MM.1S (cell line): ENCODE data around the gene FGD6.

ENCODE experiments used
- DNase-seq: peaks from one replicate; pipeline ENCODE4 v3.0.0-alpha.2; 2015
- H2AFZ ChIP-seq: fragments of 300-600 bp; sonication (generic); 2 replicates; pipeline ENCODE4 v1.6.0; 2016; ENCODE audit warnings: antibody characterized with exemption, low read length
- H3F3A ChIP-seq: fragments of 300-600 bp; sonication (generic); 2 replicates; pipeline ENCODE4 v1.6.1; 2016; ENCODE audit warnings: mild to moderate bottlenecking, antibody characterized with exemption, low read length, moderate library complexity, mixed read lengths; ENCODE audit not compliant: insufficient read depth
- H3K27ac ChIP-seq: fragments of 300-600 bp; sonication (generic); 2 replicates; pipeline ENCODE4 v1.5.1; 2016; ENCODE audit warnings: mild to moderate bottlenecking, low read length
- H3K27me3 ChIP-seq: fragments of 300-600 bp; sonication (generic); replicated peaks from 2 replicates; pipeline ENCODE4 v1.6.0; 2016; ENCODE audit warnings: low read length; ENCODE audit not compliant: insufficient read depth
- H3K36me3 ChIP-seq: fragments of 300-600 bp; sonication (generic); replicated peaks from 2 replicates; pipeline ENCODE4 v1.6.1; 2016; ENCODE audit warnings: mild to moderate bottlenecking, low read length, mixed read lengths; ENCODE audit not compliant: insufficient read depth
- H3K4me1 ChIP-seq: fragments of 300-600 bp; sonication (generic); 2 replicates; pipeline ENCODE4 v1.6.1; 2016; ENCODE audit warnings: low read length, mixed read lengths
- H3K4me2 ChIP-seq: fragments of 300-600 bp; sonication (generic); 2 replicates; pipeline ENCODE4 v1.6.0; 2016; ENCODE audit warnings: low read depth, low read length
- H3K4me3 ChIP-seq: fragments of 300-600 bp; sonication (generic); 2 replicates; pipeline ENCODE4 v1.5.1; 2016; ENCODE audit warnings: low read length, mixed read lengths
- H3K79me2 ChIP-seq: fragments of 300-600 bp; sonication (generic); 2 replicates; pipeline ENCODE4 v1.6.1; 2016; ENCODE audit warnings: mixed run types, low read length, mixed read lengths
- H3K9ac ChIP-seq: fragments of 300-600 bp; sonication (generic); 2 replicates; pipeline ENCODE4 v1.6.1; 2016; ENCODE audit warnings: low read length, mixed read lengths
- H3K9me2 ChIP-seq: fragments of 300-600 bp; sonication (generic); replicated peaks from 2 replicates; pipeline ENCODE4 v1.6.1; 2016; ENCODE audit warnings: mild to moderate bottlenecking, low read length, mixed read lengths; ENCODE audit not compliant: insufficient read depth
- H3K9me3 ChIP-seq: fragments of 300-600 bp; sonication (generic); replicated peaks from 2 replicates; pipeline ENCODE4 v1.6.1; 2016; ENCODE audit warnings: mild to moderate bottlenecking, low read length, mixed read lengths; ENCODE audit not compliant: insufficient read depth
- H4K20me1 ChIP-seq: fragments of 300-600 bp; sonication (generic); 2 replicates; pipeline ENCODE4 v1.6.1; 2016; ENCODE audit warnings: mild to moderate bottlenecking, low read length, moderate library complexity, mixed read lengths; ENCODE audit not compliant: insufficient read depth
- CTCF ChIP-seq: fragments of 300-600 bp; sonication (generic); IDR thresholded peaks from 2 replicates; pipeline ENCODE4 v1.5.1; 2016; ENCODE audit warnings: antibody characterized with exemption, low read length, mixed read lengths
- EZH2 ChIP-seq: fragments of 300-600 bp; sonication (generic); optimal IDR thresholded peaks from 2 replicates; pipeline ENCODE3; 2017; ENCODE audit warnings: low read depth, mild to moderate bottlenecking, antibody characterized with exemption, low read length, mixed read lengths
- EZH2phosphoT487 ChIP-seq: fragments of 300-600 bp; sonication (generic); IDR thresholded peaks from 2 replicates; pipeline ENCODE4 v1.6.1; 2018; ENCODE audit warnings: antibody characterized with exemption, low read length

The FGD6 gene

GRCh38 chr12:95034750-95035149 is 182.5 kb downstream of the FGD6 start:
- DNase-seq: no peak
- no peak overlapping the region for H2AFZ ChIP-seq
- no peak overlapping the region for H3K9ac ChIP-seq
- H3K9me2 ChIP-seq: no peaks in the 10 kb centered on the region
- H3K27ac ChIP-seq: no peak overlapping the region
- H3F3A ChIP-seq: no peaks in the 10 kb centered on the region
- H3K9me3 ChIP-seq: no peaks in the 10 kb centered on the region
- no peaks in the 10 kb centered on the region for H3K27me3 ChIP-seq
- no peaks in the 10 kb centered on the region for H3K36me3 ChIP-seq
- no peaks in the 10 kb centered on the region for H4K20me1 ChIP-seq
- TF ChIP-seq EZH2phosphoT487 (no peak), CTCF (no peak), EZH2 (no peak)
- H3K4me3 ChIP-seq: no peak overlapping the region
- no peaks in the 10 kb centered on the region for H3K4me1 ChIP-seq
- H3K79me2 ChIP-seq: no peaks in the 10 kb centered on the region
- no peak overlapping the region for H3K4me2 ChIP-seq
